Superior temporal gyrus (tissue), 1 donor: ENCODE data around the gene ASTN2.

Experiments used
- DNase-seq: peaks from one replicate; pipeline ENCODE4 v3.0.0-alpha.2; 2016; ENCODE audit errors: extremely low spot score

Gene ASTN2

DNA sequence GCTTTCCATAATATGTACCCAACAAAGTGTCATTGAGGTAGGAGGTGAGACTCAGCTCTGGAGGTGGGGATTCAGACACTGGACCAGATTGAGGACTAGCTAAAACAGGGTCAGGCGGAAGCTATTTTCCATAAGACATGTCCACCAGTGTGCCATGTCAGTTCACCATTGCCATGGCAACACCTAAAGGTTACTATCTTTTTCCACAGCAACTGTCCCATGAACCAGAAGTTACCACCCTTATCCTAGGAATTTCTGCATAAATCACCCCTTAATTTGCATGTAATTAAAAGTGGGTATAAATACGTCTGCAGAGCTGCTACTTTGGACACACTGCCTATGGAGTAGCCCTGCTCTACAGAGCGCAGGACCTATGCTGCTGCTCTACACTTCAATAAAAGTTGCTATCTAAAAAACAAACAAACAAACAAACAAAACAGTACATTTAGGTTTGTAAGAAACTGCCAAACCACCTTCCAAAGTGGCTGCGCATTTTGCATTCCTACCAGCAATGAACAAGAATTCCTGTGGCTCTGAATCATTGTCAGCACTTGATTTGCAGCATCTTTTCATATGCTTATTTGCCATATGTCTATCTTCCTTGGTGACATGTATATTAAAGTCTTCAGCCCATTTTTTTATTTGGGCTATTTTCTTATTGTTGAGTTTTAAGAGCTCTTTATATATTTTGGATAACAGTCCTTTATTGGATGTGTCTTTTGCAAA is 745.7 kb downstream of the ASTN2 start:
- DNase-seq: no peak

DNA sequence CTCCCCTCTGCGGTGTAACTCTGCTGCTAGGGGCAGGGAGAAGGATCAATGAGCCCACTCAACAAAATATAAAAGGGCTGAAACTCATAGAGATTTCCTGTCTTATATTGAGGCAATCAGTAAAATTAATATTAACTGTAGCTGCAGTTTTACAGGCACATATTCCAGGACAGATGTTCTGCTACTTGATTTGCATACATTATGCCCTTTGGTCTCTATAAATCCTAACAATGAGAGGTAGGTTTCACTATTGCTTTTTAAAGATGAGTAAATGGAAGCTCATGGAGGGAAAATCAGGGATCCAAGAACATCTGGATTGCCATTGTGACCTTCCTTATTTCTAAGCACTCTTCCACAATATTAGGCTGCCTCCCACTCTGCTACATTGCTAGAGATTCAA is 751.3 kb downstream of the ASTN2 start:
- no peak for DNase-seq

DNA sequence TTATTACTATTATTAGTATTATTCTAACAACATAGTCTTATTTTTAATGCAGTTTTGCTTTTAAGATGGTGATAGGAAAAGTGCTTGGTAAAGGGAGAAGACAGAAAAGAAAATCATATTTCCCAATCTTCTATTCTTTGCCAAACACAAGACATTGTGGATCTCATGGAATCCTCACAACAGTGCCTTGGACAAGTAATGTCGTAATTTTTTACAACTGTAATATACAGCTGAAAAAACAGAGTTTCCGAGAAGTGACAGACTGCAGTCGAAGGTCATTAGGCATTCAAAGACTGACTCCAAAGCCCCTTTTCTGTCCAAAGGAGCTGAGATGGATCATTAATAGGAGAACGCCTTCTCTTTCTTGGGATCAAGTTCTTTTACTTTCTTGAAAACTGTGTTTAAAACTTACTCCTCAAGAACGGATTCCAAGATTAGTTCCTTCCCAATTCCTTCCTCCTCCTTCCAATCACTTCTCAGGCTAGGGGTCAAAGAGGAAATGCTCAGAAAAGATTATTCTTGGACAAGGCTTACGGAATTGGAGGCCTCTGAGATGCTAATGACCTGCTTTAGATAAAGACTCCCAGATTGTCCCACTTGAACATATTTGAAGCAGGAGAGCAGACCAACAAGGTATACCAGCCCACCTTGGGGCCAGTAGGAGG is 752.1 kb downstream of the ASTN2 start:
- DNase-seq: no peak

DNA sequence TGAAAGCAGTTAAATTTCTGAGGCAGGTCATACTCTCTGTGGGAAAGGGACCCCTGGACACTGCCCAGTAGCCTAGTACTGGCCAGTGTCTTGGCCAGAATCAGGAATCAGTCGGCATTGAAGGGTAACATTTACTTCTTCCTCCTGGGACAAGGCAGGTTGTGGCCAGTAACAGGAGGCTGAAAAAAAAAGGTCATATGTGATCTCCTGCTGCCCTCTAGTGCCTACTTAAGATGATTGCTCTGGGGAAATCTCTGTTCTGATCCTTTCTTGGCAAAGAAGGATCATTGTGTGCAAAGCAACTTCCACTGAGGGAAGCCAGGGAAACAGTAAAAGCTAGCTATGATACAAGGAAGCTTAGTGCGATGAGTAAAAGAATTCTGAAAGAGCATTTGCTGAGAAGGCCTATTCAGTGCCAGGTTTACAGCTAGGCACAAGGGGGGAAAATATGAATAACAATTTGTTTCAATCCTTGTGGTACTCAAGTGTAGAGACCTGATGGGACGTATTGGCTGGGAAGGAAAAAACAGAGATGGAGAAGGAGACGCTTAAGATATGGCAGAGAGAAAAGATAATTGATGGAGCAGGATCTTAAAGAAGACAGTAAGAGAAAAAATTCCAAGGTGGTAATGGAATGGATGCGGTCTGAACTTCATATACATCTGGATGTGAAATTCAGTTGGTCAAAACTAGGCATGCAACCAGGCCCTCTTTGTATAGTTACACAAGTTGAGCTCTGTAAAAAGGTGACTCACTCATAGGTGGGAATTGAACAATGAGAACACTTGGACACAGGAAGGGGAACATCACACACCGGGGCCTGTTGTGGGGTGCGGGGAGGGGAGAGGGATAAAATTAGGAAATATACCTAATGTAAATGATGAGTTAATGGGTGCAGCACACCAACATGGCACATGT is 753.6 kb downstream of the ASTN2 start:
- DNase-seq: peak; percentile 88

DNA sequence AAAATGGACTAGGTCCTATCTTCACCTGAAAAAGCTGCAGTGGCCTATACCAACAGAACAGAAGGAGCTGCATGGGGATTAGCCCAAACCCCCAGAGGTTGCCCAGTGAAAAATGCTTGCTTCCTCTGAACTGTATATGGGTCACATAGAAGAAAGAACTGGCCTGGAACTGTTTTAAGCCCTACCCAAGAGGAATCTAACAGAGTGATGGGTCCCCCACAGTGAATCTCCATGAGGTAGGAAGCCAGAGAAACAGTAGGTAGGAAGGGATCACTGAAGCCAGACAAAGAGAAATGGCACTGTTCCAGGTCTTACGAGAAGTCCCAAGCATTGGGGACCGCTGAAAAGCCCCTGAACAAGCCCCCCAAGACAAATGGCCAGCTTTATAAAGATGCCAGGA is 756.6 kb downstream of the ASTN2 start:
- DNase-seq: no peak

DNA sequence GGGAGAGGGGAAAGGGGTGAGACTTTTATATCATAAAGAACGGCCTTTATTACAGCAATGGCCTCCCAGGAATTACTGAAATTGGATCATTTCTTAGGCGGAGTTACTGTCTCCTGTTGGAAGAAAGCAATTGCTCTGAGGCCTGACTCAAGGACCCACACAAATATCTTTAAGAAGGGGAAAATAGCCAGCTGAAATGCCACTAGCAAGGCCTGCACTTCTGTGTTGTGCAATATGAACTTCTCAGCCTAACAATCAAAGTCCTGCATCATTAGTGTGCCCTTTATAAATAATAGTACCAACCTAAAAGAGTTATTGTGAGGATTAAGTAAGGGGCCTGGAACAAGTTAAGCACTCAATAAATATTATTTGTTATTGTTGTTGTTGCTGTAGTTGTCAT is 757.9 kb downstream of the ASTN2 start:
- no peak for DNase-seq

DNA sequence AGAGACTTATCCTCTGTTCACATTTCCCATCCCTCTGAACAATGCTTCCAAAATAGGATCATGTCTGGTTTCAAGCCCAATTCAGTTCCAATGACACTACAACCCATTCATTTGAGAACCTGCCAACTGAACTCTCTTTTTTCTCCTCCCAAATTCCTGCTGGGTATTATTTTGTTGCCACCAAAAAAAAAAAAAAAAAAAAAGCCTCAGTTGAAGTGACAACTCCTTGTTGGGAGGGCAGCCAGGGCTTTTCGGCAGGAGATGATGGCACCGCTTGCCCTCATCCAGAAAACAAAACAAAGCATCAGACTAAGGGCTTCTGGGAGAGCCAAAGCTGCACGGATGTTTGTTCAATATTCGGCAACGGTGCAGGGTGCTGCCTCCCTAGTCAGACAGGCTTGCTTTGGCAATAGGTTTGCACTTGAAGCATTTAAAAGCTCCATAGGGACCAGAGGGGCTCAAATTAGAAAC is 758.3 kb downstream of the ASTN2 start:
- no peak for DNase-seq

DNA sequence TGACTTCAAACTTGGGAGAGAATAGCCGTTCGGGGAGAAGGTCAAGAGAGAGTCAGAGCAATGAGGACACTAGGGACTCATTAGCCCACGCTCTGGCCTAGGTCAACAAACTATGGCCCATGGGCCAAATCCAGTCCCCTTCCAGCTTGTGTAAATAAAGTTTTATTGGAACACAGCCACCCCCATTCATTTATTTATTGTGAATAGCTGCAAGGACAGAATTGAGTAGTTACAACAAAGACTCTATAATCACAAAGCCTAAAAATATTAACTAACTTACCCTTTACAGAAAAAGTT is 760.9 kb downstream of the ASTN2 start:
- no peak for DNase-seq

DNA sequence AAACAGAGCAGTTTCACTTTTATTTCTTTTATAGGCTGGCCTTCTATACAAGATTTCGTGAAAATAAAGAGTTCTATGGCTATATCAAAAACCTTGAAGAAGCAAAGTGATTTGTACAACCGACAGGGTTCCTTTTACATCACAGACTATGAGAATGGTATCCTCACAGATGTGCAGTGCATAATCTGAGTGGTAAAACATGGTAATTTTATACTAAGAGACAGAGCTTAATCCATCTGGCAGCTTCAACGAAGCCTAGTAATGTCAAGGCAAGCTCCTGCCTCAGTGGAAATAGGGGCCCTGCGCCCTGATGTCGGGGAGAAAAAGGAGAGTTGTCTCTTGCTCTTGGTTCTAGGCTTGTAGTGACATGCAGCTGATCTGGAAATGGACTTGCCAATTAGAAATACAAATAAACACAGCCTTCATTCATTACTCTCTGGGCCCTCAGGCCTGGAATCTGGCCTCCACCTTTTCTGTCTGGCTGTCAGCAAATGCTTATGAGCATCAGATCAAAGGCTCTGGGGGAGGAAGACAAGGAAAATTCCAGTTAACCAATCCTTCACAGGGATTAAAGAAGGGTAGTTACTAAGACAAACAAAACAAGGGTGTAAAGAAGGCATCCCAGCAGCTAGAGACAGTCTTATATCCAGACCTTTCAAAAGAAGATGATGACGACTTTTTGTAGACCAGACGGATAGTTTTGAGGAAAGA is 761.4 kb downstream of the ASTN2 start:
- DNase-seq: peak; percentile 47

DNA sequence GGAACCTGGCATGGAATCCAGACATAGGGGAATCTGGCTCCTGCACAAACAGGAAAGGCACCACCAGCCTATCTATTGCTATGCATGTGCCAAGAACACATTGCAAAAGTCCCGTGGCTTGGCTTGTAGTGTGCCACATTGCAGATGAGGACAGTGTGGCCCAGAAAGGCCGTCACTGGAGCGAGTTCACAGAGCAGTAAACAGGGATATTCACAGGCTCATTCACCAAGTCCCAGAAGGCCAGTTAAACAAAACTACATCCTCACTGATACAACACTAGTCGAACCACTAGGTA is 767.4 kb downstream of the ASTN2 start:
- DNase-seq: no peak

DNA sequence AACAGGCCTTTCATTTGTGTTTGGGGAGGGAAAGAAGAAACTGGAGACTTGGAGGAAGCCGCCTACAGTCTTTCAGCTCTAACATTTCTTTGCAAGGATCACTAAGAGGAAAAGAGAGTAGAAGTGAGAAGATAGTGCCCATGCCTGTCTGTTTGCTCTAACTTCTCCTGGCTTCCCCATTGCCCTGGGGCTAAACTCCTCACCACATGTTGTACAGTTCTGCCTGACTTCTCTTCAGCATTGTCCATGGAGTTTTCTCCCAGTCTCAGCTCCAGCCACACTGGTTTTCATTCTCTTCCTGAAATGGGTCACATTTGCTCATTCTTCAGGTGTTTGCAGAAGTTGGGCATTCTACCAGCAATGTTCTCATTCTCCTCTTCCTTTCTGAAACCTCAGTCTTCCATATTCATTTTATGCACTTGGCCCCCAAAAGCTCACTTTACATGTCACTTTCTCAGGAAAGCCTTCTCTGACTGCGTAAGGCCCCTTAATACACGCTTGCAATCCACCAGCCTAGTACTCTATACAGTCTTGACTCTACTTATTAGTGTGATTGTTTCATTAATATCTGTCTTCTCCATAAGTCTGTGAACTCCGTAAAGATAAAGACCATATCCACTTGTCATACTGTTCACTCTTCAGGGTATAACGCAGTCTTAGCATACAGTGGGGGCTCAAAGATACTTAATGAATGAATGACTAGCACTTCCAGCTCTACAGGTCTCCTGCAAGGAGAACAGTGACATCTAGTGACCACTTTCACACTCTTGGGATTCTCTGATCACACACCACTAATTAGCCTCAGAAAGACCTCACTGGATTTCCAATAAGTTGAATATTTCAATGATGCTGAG is 768.0 kb downstream of the ASTN2 start:
- DNase-seq: peak; percentile 80

DNA sequence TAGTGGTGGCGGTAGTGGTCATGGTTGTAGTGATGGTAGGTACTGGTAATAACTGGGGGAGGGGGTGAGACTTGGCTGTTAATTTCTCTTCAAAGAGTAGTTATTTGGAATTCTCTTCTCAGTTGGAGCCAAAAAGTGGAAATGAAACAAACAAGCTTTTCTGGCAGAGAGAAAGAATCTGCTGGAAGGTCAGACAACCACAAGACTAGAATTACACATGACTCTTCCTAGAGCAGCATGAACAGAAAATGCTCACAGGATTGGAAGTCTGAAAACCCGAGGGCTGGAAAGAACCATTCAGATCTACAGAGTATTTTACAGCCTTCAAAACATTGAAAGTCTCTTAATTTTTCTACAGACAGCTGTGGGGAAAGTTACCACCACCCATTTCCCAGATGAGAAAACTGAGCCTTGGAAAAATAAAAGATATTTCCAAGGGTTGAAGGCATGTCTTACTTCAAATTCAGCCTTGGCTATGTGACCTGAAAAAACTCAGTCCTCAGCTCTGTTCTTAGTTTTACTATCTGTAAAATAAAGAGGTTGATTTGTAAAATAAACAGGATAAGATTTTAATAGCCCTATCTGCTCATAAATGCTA is 770.7 kb downstream of the ASTN2 start:
- DNase-seq: no peak

DNA sequence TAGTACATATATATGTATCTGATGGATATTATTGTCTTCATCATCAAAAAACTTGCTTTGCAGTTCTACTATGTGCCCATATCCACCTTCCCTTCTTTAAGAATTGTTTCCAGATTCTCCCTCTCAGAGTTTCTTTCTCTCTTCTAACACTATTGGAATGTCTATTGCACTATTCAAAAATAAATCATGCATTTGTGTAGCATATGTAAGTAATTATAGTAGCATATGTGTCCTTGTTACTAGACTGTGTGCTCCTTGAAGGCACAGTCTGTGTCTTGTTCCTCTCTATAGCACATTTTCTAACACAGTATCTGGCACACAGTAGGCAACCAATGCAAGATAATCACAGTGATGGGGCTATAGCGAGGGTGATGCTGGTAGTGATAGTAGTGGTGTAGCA is 771.2 kb downstream of the ASTN2 start:
- no peak for DNase-seq

DNA sequence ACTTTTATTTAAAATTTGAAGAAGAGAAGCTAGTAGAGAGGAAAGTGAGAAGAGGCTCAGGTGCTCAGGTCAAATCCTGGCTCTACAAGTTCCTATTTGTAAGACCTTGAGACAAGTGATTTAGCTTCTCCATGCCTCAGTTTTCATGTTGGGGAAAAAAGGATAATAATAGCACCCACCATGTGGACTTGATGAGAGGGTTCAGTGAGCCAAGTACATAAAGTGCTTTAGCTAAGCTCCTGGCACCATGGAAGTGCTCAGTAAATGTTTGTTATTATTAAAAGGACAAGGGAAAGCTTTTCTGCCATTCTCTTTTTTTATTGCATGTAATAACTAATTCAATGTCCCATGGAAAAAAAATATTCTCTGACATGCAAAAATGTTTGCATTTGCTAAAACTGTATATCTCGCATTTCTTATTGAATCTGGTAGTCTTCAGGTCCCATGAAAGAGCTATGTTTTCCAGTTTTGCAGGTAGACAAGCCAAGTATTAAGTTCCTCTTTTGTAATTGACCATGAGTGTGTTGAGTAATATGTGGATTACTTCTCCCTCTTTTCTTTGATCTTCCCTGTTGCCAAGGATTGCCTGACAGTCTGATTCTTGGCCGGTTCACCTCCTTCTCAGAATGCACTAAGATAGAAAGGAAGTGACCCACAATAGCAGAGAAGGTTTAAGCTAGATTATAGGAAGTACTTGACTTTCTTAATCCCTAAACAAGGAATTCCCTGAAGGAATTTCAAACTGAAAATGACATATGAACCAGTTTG is 773.4 kb downstream of the ASTN2 start:
- no peak for DNase-seq

DNA sequence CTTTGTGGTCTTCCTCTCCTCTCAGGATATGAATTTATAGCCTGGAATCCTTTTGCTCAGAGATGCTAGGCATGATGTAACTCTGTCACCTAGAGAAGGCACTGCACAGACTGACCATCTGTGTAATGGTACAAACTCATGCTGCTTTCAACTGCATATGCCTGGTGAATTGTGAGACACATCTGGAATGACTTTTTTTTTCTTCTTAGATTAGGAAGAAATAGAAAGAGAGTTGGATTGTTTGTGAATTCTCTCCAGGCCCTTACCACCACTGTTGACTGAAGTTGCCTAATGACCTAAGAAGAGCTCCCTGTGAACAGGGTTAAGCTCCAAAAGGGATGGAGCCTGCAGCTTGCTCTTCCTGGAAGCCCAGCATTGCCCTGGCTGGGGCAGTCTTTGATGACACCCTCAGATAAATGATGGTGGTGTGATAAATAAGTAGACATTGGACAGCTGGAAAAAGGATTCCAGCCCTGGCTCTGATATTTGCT is 775.6 kb downstream of the ASTN2 start:
- DNase-seq: no peak

DNA sequence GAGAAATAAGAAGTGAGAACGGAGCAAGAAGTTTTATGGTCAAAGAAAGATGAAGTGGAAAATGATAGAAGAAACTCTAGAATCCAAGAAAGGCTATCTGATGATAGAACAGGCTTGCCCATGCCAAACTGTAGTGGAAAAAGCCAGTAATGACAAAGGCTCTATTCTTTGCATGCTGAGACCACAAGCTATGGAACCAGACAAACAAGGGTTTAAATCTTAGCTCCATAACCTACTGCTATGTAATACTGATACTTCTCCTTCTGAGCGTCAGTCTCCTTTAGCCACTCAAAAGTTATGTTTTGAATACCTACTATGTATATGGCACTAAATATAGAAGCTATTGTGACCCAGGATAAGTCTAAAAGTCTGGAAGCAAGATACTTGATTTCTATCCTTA is 778.9 kb downstream of the ASTN2 start:
- DNase-seq: peak; percentile 38

DNA sequence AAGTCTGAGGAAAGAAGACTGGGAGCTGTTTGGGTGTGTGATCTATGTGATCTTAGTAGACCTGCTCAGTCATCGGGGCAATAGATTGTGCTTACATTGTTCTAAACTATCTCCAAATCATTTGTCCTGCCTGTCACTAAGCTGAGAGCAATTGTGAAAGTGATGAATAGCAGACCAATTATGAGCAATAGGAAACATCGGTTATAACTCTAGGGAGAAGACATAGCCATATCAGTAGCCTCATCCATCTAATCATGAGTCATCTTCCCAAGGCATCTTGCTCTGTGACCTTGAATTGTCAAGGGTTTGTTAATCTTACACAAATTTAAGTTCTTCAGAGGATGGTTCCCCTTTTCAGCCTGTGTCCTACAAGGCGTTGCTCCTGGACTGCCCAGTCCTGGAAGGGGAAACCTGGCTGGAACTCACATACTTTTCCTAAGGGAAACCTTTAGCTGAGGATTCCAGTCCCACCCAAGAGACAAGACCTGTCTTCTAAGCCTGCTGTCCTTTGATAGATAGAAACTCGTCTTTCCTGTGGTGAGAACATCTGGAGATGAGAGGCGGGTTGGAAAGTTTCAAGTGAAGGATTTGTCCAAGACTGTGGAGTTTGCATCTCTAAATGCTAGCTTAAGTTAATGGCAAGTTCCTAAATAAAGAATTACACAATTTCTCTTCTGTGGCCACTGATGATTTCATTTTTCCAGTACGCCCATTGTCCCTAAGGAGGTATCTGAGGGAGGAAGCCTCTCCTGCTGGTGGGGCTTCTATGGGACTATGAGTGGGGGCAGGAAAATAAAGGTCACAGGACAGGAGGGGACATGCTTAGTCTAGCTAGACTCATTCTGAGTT is 781.6 kb downstream of the ASTN2 start:
- DNase-seq: no peak

DNA sequence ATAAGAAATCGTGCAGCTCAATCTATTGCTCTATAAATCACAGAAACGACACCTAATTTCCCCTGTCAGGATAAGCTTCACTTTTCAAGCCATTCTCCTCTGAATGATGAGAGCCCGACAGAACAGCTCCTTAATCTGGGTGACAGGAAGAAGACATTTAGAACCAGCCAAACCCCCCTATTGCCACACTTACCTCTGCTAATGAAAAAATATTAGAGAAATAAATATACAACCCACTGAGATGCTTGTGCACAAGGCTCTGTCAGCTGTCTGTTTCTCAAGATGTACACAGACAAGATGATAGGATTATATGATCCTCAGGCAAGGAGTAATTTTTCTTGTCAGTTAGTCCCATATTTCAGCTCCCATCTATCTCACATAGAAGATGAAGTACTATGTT is 785.2 kb downstream of the ASTN2 start:
- DNase-seq: no peak

DNA sequence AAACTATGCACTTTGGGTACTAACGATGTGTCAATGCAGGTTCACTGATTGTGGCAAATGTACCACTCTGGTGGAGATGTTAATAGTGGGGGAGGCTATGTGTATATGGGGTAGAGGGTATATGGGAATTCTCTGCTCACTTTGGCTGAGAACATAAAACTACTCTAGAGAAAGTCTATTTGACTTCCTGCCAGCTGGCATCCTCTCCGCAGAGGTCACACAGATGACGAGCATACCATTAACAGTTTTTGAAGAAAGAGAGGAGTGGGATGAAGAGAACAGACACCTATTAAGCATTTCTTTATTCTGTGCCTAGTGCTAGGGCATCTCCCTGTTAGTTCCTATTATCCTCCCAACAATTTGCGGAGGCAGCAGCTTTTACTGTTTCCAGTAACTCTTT is 786.1 kb downstream of the ASTN2 start:
- DNase-seq: no peak
